T-helper 2 cell treated with Interferon-gamma antibody and Interleukin-4, amounts not matched to agents 5 μg/mL and 100 μg/mL, for 36 hours (primary cell): ENCODE data around the gene IL15RA.
A peak's percentile ranks its signal among the peaks of the same experiment; 100 is the strongest.
"Not testable (repeated sequence)": the region's sequence is repeated elsewhere in the genome, so short reads cannot be mapped to it uniquely, and the experiment has no call there.

Source experiments
- DNase-seq: peaks from one replicate; pipeline ENCODE4 v3.0.0; 2021; ENCODE audit warnings: low spot score
- H3K27ac Mint-ChIP-seq: one replicate; pipeline ENCODE4 v1.8.0; 2021; ENCODE audit warnings: mild to moderate bottlenecking, mixed read lengths
- H3K27me3 Mint-ChIP-seq: one replicate; pipeline ENCODE4 v1.8.0; 2021; ENCODE audit warnings: low read depth, mixed read lengths
- H3K36me3 Mint-ChIP-seq: one replicate; pipeline ENCODE4 v1.8.0; 2021; ENCODE audit warnings: low read depth, mixed read lengths
- H3K4me1 Mint-ChIP-seq: one replicate; pipeline ENCODE4 v1.8.0; 2021; ENCODE audit warnings: low read depth, mixed read lengths
- H3K4me3 Mint-ChIP-seq: one replicate; pipeline ENCODE4 v1.8.0; 2022; ENCODE audit warnings: mild to moderate bottlenecking, moderate library complexity, mixed read lengths
- H3K9me3 Mint-ChIP-seq: one replicate; pipeline ENCODE4 v1.8.0; 2021; ENCODE audit warnings: mixed read lengths

Gene IL15RA

DNA sequence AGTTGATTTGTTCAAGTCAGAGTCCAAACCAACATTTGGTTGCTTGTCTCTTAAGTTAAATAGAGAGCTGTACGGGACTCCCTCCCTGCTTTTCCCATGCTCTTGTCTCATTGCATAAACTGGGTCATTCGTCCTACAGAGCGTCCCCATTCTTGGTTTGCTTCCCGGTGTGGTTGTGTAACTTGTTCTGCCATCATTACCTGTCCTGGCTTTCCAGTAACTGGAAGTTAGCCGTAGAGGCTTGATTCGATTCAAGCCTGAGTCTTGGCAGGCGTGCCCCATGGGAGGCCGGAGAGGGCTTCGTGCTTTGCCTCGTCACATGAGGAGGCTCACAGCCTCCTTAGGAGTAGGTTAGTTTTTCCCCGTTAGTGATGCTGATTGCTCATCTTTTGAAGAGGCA, 47.1 kb downstream of the IL15RA start:
- no peaks in the 10 kb centered on the region for H3K27me3 Mint-ChIP-seq
- H3K9me3 Mint-ChIP-seq, result no peaks in the 10 kb centered on the region
- H3K36me3 Mint-ChIP-seq, result peaks cover 20% of the 10 kb centered on the region
- DNase-seq, result no peak
- no peak overlapping the region for H3K27ac Mint-ChIP-seq
- H3K4me1 Mint-ChIP-seq, result no peaks in the 10 kb centered on the region
- no peak overlapping the region for H3K4me3 Mint-ChIP-seq

- no peak overlapping the region for H3K27ac Mint-ChIP-seq
These were observed 47.9 kb downstream of the IL15RA start for GRCh38 chr10:5929442-5929841.

GRCh38 chr10:5927306-5927705, 50.0 kb downstream of the IL15RA start:
- Mint-ChIP-seq H3K36me3 (peaks cover 31% of the 10 kb centered on the region), H3K27me3 (no peaks in the 10 kb centered on the region), H3K27ac (no peak overlapping the region), H3K9me3 (no peaks in the 10 kb centered on the region), H3K4me1 (no peaks in the 10 kb centered on the region), H3K4me3 (no peak overlapping the region)
- no peak for DNase-seq

More at GRCh38 chr10:5929442-5929841, 47.9 kb downstream of the IL15RA start:
- H3K9me3 Mint-ChIP-seq, result no peaks in the 10 kb centered on the region
- peaks cover 26% of the 10 kb centered on the region for H3K36me3 Mint-ChIP-seq
- H3K27me3 Mint-ChIP-seq, result no peaks in the 10 kb centered on the region
- DNase-seq, result no peak
- no peak overlapping the region for H3K4me3 Mint-ChIP-seq
- no peaks in the 10 kb centered on the region for H3K4me1 Mint-ChIP-seq

GRCh38 chr10:5924889-5925288, 52.5 kb downstream of the IL15RA start:
- Mint-ChIP-seq H3K36me3 (peaks cover 45% of the 10 kb centered on the region), H3K27ac (no peak overlapping the region), H3K4me1 (no peaks in the 10 kb centered on the region), H3K9me3 (no peaks in the 10 kb centered on the region), H3K27me3 (no peaks in the 10 kb centered on the region), H3K4me3 (no peak overlapping the region)
- DNase-seq, result no peak

GRCh38 chr10:5921746-5922145, 55.6 kb downstream of the IL15RA start:
- Mint-ChIP-seq H3K36me3 (peaks cover 52% of the 10 kb centered on the region), H3K27me3 (no peaks in the 10 kb centered on the region), H3K4me1 (no peaks in the 10 kb centered on the region), H3K9me3 (no peaks in the 10 kb centered on the region), H3K27ac (no peak overlapping the region), H3K4me3 (no peak overlapping the region)
- no peak for DNase-seq

DNA sequence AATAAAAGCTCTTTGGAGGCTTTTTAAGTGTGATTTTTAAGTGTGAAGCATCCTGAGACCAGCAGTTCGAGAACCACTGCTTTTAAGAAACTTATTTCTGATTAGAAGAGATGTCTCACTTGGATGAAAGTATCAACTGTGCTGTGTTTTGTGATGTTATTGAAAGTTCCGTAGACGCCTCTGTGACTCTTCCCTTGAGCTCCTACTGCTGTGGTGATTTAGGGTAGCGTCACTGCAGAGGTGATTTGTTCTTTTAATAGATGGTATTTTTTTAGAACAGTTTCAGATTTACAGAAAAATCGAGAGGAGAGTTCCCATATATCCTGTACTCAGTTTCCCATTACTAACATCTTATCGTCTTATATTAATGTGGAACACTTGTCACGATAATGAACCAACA, 57.8 kb downstream of the IL15RA start:
- peaks cover 60% of the 10 kb centered on the region for H3K36me3 Mint-ChIP-seq
- H3K27ac Mint-ChIP-seq, result no peak overlapping the region
- no peak overlapping the region for H3K4me3 Mint-ChIP-seq
- no peaks in the 10 kb centered on the region for H3K4me1 Mint-ChIP-seq
- H3K9me3 Mint-ChIP-seq, result no peaks in the 10 kb centered on the region
- no peak for DNase-seq
- H3K27me3 Mint-ChIP-seq, result no peaks in the 10 kb centered on the region

DNA sequence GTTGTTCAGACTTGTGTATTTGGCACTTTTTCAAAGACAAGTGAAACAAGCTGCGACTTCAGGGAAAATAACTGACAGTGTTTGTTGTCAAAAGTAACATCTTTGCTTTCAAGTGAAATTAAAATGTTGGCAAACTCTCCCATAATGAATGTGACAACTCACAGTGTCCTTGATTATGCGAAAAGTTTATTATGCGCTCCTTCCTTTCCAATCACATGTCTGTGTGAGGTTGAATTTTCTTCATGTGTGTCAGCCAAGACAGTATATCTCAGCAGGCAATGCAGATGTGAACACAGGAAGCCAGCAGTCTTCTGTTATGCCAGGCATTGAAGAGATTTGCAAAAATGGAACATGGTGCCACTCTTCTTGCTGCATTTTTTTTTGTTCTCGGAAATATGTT, 58.6 kb downstream of the IL15RA start:
- Mint-ChIP-seq H3K4me1 (no peaks in the 10 kb centered on the region), H3K27ac (no peak overlapping the region), H3K9me3 (no peaks in the 10 kb centered on the region), H3K4me3 (no peak overlapping the region), H3K36me3 (peaks cover 59% of the 10 kb centered on the region), H3K27me3 (no peaks in the 10 kb centered on the region)
- no peak for DNase-seq

DNA sequence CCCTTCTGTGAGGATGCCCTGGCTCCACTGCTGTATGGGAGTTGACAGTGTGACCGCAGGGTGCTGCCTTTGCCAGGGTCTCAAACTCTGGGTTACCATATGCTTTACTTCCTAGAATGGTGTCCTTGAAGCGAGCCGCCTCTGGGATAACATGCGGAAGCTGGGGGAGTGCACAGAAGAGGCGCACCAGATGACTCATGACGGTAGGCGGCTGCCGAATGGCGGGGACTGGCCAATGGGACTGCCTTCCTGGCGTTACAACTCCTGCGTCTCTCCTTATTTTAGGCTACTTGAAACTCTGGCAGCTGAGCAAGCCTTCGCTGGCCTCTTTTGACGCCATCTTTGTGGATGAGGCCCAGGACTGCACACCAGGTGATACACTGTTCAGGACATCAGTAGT, 60.0 kb downstream of the IL15RA start:
- peaks cover 60% of the 10 kb centered on the region for H3K36me3 Mint-ChIP-seq
- no peak overlapping the region for H3K4me3 Mint-ChIP-seq
- no peaks in the 10 kb centered on the region for H3K9me3 Mint-ChIP-seq
- no peaks in the 10 kb centered on the region for H3K4me1 Mint-ChIP-seq
- H3K27me3 Mint-ChIP-seq, result no peaks in the 10 kb centered on the region
- H3K27ac Mint-ChIP-seq, result no peak overlapping the region
- no peak for DNase-seq

- Mint-ChIP-seq H3K27ac (no peak overlapping the region), H3K27me3 (no peaks in the 10 kb centered on the region), H3K9me3 (no peaks in the 10 kb centered on the region), H3K4me3 (no peak overlapping the region), H3K36me3 (peaks cover 55% of the 10 kb centered on the region), H3K4me1 (no peaks in the 10 kb centered on the region)
- no peak for DNase-seq
These were observed 61.9 kb downstream of the IL15RA start for GRCh38 chr10:5915451-5915850.

GRCh38 chr10:5913736-5914135, 63.6 kb downstream of the IL15RA start:
- no peak for DNase-seq
- no peaks in the 10 kb centered on the region for H3K27me3 Mint-ChIP-seq
- no peak overlapping the region for H3K27ac Mint-ChIP-seq
- no peak overlapping the region for H3K4me3 Mint-ChIP-seq
- H3K36me3 Mint-ChIP-seq, result peaks cover 57% of the 10 kb centered on the region
- H3K9me3 Mint-ChIP-seq, result no peaks in the 10 kb centered on the region
- H3K4me1 Mint-ChIP-seq, result no peaks in the 10 kb centered on the region

- DNase-seq, result no peak
- Mint-ChIP-seq H3K4me1 (peaks cover 5% of the 10 kb centered on the region), H3K27me3 (no peaks in the 10 kb centered on the region), H3K9me3 (no peaks in the 10 kb centered on the region), H3K4me3 (no peak overlapping the region), H3K36me3 (peaks cover 57% of the 10 kb centered on the region), H3K27ac (peak overlapping the region; percentile 42)
These were observed 65.7 kb downstream of the IL15RA start for GRCh38 chr10:5911670-5912069.

- Mint-ChIP-seq H3K27ac (no peak overlapping the region), H3K27me3 (no peaks in the 10 kb centered on the region), H3K36me3 (peaks cover 57% of the 10 kb centered on the region), H3K4me3 (no peak overlapping the region), H3K4me1 (peaks cover 10% of the 10 kb centered on the region), H3K9me3 (no peaks in the 10 kb centered on the region)
- DNase-seq, result no peak
These were observed 66.8 kb downstream of the IL15RA start for GRCh38 chr10:5910323-5911100.

GRCh38 chr10:5908676-5909075, 68.7 kb downstream of the IL15RA start:
- H3K9me3 Mint-ChIP-seq, H3K27me3 Mint-ChIP-seq, H3K4me3 Mint-ChIP-seq, H3K27ac Mint-ChIP-seq, DNase-seq: not testable (repeated sequence)
- Mint-ChIP-seq H3K36me3 (peaks cover 55% of the 10 kb centered on the region), H3K4me1 (peaks cover 17% of the 10 kb centered on the region)

GRCh38 chr10:5906651-5907050, 70.7 kb downstream of the IL15RA start:
- peaks cover 58% of the 10 kb centered on the region for H3K36me3 Mint-ChIP-seq
- DNase-seq, result no peak
- H3K9me3 Mint-ChIP-seq, result no peaks in the 10 kb centered on the region
- H3K27ac Mint-ChIP-seq, result no peak overlapping the region
- H3K4me1 Mint-ChIP-seq, result peaks cover 21% of the 10 kb centered on the region
- H3K27me3 Mint-ChIP-seq, result no peaks in the 10 kb centered on the region
- no peak overlapping the region for H3K4me3 Mint-ChIP-seq
